Activated T-cell treated with anti-CD3 and anti-CD28 coated beads for 1 hour (primary cell): Measurements from ENCODE around the gene IL1RAPL1.

ENCODE experiments used
- DNase-seq: peaks from one replicate; pipeline ENCODE4 v3.0.0-alpha.2; 2020; ENCODE audit warnings: low read depth

Gene IL1RAPL1

DNA sequence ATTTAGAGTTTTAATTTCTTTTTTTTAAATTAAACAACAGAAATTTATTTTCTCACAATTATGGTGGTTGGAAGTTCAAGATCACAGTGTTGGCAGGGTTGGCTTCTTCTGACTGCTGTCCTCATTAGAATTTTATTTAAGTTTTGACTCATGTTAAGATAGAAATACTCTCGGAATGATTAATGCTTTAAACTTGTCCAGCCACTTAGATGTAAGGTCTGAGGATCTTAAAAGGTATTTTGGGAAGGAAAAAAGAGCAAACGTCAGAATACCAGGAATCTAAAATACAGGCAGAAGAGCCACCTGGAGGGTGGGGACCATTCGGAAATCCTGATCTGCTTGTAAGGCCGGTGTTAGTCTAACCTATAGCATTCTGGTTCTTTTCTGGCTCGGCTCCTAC lies 1205.1 kb downstream of the IL1RAPL1 start:
- no peak for DNase-seq

DNA sequence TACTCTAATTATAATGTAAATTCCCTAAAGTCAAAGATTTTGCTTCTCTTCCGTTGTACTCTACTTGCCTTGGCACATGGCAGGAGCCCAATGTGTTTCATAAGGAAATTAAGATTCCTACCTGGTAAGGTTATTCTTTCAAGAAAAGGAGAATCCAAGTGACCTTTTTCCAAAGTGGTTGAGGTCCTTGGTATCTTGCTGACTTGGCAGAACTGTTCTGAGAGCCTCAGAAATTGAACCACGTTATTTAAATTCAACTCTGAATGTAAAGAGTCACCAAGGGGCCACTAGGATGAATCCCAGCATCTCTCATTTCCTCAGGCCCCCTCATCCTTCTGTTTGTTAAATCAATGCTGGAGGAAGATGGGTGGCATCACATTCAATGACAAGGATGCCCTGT lies 1209.9 kb downstream of the IL1RAPL1 start:
- DNase-seq = no peak

DNA sequence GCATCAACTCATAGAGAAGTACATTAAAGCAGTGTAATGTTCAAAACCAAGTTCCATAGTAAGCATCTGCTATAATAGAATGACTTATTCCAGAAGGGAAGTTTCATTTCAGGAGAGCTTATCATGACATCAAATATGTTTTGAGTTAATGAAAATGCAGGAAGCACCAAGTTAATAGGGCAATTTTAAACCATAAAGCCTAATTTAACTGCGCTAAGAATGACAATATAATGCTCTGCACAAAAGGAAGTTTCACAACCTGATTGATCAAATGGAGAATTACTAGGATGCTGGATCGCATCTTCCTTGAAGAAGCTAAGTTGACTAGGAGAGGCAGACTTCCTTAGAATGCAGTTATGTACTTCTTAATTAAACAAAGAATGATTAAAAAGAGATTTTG lies 1211.2 kb downstream of the IL1RAPL1 start:
- no peak for DNase-seq

DNA sequence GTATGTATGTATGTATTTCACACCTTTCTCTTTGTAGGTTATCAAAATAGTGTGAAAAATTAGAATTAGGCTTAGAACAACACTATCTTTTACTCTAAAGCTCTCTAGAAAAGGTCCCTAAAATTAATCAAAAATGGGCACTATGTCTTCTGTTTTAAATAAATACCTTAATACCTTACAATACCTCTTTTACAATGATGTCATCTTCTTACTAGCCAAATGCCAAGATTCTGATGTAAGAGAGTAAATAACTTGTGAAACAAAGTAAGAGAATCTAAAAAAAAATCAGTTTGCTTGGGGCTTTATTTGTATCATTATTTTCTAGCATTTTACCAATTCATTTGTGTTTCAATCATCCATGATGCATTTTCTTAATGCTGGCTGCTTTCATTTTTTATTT lies 1225.9 kb downstream of the IL1RAPL1 start:
- no peak for DNase-seq

DNA sequence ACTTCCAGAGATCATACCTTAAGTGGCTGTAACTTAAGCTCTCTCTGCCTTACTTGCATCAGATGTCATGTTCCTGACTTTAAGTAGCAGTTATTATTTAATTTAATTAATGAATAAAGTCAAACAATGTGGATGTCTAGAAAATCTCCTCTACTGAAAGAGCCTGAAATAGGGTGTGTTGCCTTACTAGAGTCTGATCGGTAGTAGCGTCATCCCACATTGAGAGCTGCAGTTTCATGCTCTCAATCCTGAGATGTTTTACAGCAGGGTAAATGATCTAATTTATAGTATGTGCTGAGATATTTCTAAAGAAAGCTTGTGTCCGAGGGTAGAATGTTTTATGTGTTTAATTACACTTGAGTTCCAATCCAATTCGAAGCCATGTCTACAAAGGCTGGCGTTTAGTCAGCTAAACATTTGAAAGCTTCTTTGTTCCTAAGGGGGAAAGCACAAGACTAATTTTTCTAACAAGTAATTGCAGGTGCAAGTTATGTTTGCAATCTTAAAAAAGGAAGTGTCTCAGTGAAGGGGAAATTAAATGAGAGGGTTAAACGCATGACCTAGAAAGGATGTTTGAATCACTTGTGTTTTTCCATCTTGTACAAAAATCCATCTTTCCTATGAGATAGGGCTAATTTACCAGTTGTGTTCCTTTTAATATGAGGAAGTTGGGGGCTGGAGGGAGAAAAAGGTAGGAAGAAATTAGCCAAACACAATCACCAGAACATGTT lies 1237.1 kb downstream of the IL1RAPL1 start:
- no peak for DNase-seq

DNA sequence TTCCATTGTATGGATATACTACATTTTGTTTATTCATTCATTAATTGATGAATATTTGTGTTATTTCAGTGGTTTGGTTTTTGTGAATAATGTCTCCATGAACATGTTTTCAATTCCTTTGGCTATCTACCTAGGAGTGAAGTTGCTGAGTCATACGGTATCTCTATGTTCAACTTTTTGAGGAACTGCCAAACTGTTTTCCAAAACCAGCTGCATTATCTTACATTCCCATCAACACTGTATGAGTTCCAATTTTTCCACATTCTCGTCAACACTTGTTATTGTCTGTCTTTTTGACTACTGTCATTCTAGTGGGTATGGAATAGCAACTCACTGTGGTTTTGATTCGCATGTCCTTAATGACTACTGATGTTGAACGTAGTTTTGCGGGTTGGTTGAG lies 1239.5 kb downstream of the IL1RAPL1 start:
- no peak for DNase-seq

DNA sequence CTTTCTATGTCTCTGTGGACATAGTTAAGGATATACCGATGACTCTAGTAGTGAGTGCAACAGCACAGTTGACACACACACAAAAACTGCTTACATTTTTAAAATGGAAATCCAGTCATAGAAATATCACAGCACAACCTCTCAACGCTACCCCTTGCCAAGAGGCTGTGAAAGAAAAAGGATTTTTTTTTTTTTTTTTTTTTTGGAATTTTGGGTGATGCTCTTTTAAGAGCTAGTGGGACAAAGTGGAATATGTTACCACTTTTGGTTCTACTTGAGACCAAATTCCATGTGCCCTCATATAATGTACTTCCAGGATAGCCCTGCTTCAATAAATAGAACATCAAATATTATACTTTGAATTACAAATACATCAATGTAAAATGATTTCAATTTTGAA lies 1247.1 kb downstream of the IL1RAPL1 start:
- DNase-seq = no peak

DNA sequence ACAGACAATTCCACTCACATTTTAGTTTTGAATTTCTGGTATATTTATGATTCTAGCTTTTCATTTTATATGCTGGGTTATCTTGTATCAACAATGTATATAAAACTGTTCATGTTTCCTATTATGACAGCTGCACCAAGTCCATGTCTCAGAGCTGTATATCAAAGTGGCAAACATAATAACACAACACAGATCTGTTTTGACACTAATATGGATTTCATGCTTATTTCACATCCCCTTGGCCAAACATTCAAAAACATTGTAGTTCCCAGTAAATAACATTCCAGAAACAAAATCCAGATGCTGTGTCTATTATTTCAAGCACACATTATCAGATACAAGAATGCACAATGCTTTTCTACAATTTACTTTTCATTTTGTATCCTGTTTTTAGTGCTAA lies 1247.5 kb downstream of the IL1RAPL1 start:
- no peak for DNase-seq

DNA sequence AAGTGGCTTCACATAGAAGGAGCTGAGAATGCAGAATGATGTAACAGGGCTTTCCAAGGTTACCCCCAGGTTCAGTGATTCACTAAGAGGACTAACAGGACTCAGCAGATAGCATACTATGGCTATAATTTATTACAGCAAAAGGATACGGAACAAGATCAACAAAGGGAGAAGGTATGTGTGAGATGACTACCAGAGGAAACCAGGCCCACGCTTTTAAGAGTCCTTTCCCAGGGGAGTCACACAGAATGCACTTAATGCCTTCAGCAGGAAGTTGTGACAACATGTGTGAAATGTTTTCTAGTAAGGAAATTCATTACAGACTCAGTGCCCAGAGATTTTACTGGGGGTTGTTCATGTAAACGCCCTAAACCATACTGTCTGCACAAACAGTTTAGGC lies 1254.5 kb downstream of the IL1RAPL1 start:
- no peak for DNase-seq

DNA sequence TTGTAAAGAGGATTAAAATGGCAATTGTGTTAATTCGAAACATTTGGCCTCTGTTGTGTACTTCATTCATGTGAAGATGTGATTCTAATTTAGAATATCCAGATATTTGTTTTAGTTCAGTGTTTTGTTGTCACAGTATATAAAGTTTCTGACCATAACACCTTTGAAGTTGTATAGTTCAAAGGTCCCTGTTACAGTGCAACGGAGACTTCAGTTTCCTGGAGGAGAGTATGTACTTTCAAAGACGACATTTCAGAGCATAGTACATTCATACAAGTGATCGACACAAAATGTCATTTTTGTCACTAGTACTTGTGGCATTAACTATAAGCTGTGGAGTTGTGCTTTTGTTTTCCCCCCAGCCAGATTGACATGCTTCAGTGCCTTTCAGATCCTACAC lies 1255.3 kb downstream of the IL1RAPL1 start:
- no peak for DNase-seq

DNA sequence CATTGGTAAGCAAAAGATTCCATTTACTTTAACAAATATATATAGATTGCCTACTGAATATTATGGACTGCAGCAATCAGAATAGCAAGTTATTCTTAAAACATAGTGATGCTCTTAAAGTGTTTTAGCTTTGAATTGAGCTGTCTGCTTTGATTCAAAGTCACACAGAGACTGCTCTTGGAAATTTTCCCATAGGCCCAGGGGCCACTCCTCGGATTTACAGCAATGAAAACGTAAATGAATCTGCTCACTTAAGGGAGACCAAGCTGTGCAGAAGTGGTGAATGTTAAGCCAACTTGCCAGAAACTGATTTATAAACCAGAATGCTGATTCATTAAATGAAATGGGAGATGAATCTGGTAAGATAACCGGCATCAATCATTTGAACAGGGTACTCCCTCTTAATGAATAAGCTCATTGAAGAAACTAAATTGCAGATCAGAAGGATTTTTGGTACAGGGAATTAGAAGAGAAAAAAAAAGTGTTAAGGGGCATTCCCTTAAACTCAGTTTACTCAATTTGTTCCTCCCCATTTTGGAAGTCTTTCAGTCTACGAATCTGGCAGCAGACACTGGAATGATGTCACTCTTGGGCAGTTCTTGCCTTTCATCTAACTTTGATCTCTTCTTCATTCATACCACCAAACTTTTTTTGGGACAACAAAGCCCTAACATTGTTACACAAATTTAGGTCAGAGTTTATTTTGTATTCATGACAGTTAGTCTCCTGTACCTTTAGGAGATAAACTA lies 1264.8 kb downstream of the IL1RAPL1 start:
- DNase-seq = no peak

DNA sequence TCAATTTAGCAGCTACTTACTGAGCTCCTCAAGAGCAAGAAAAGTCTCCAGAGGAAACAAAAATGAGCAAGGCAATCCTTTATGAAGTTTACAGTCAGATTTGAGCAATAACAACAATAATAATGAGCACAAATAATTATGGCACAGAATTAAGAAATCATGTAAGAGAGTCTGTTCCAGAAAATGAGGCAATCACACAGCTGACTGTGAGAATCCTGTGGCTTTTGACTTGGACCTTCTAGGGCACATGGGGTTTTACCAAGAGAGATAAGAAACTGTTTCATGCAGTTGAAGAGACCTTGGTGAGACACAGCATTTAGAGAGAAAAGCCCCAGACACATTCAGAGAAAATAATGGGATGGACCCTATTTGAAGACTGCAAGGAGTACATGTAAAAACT lies 1265.5 kb downstream of the IL1RAPL1 start:
- no peak for DNase-seq

DNA sequence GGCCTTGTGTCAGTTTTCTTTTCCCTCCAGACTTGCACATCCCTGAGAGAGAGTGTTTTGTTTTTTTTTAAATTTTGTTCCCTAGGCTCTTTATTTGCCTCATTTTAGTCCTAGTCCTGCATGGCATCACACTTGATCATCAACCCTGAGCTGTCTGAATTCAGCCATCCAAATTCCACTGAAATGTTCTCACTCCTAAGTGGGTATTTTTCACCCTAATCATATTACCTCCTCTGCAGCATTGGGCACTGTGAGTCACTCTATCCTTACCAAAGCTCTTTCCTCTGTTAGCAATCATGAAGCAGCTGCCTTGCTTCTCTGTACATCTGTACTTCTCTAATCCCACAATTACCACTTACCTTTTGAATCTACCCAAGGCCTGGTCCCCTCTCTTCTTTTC lies 1271.5 kb downstream of the IL1RAPL1 start:
- no peak for DNase-seq

DNA sequence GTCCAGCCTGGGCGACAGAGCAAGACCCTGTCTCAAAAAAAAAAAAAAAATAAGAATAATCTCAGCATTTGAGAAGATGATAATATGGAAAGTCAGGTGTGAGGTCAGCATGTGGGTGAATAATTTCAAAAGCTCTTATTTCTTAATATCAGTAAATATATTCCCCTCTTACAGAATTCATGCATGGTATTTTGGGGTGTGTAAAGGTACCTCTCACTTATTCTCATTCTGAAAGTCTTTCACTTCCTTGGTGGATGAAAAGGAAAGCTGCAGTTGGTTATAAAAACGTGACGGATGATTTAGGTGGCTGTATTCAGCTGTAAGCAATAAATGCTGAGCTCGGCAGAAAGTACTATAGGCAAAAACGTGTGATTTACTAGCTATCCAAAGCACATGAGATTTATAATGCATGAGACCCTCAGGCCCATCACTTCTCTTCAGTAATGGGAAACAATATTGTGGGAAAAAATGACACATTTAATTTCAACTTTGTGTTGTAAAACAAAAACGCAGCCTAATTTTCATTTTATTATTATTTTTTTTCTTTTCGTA lies 1275.0 kb downstream of the IL1RAPL1 start:
- DNase-seq = no peak

DNA sequence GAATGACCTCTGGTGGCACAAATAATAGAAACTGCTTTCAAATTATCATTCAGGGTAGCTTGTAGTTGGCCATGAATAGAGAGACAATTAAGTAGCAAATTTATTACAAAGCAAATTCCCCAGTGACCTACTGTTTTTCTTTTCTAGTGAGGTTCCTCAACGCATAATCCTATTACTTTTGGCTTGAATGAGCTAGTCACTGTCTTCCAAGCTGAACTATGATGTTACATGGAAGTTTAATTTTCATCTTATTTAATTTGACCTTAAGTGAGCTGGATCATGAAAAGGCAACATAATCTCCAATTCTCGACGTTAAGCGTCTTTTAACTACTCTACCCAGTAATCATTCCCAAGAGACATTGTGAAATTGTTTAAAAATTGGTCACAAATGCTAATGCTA lies 1280.7 kb downstream of the IL1RAPL1 start:
- no peak for DNase-seq

DNA sequence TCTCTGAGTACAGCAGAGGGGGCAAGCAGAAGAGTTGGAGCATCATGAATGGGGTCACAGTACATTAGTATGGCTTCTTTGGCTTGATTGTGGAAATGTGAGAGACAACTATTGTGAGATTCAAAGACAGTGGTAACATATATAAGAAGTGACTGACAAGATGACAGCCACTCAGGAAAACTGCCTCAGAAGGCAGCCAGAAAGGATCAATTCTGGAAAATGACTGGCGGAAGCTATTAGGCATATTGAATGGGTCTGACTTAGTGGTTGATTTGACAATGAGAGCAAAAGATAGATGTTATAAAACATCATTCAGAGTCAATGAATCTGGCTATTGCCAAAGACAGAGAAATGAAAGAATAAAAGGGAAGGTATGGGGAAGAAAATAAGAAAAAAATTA lies 1282.6 kb downstream of the IL1RAPL1 start:
- no peak for DNase-seq

DNA sequence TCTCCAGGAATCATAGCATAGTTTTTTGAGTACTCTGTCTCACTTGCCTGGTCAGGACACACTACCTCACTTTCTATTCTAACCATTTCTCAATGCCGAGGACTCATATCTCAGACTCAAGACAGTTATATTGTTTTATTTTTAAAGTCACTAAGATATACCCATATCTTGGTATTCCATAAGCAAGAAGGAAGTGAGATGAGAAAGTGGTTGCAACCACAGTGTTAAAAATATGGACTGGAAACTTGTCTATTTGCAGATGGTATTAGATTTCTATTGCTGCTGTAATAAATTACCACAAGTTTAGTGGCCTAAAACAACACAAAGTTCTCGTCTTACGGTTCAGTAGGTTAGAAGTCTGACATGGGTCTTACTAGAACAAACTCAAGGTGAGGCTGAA lies 1283.4 kb downstream of the IL1RAPL1 start:
- no peak for DNase-seq

DNA sequence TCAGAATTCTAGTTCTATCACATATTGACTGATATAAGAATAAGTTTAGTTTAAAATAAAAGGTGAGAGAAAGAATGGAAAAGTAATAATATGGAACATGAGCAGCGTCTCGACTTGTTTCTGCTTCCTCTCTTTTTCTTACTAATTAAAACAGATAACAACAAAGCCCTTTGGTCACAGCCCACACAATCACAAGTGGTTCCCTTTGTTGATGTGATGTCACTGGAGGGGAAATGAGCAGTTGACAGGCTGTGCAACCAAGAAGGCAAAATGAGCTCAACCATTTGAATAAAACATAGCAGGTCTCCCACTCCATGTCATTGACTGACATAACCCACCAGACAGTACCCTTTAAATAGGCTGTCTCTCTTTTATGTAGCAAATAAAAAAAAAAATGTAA lies 1285.6 kb downstream of the IL1RAPL1 start:
- no peak for DNase-seq

DNA sequence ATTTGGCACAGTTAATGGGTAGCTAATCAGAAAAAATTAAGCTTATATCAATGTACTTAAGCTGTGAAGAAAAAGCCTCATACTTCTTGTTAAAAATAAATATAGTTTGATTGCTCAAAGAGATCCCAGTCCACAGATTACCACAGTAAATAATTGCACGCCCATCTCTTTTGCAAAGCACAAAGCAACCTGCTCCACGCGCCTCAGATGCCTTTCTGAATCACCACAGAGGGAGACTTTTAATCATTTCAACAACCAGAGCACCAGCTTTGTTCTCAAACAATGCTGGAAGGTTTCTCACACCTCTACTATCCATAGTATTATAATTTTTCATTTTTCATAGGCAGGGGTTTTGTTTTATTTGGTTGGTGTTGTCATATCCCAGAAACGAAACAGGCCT lies 1289.5 kb downstream of the IL1RAPL1 start:
- DNase-seq = no peak

DNA sequence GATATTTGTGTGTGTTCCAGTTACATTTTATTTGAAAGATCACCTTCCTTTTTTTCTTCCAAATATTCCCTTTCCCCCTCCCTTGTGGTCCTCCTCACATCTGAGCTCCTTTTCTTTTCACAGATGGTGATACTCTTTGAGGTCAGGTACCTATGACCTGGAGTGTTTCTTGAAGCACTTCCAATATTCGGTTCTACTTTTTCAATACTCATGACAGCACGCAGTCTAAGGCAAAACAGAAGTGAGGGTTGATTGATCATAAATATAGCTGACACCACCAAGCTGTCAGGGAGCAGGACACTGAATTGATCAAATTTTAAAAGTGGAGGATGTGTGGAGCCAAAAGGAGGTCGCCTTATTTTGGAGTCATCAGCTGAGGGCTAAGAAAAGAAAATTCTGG lies 1293.7 kb downstream of the IL1RAPL1 start:
- no peak for DNase-seq

DNA sequence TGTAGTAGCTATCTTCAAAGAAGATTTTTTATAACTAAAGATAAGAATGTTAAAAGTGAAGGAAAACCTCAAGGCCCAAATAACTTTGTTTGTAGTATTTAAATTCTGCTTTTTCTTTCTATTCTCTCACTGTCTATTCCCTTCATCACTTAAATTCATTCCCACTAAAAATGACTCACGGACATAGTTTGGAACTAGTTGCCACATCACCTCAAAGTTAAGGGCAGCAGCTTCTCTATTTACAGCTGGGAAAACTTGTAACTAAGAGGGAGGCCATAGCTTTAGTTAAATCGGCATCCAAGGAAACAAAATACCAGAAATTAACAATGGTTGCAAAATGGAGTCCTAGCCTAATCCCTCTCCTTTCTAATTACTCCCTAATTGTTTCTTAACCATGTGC lies 1302.8 kb downstream of the IL1RAPL1 start:
- no peak for DNase-seq

DNA sequence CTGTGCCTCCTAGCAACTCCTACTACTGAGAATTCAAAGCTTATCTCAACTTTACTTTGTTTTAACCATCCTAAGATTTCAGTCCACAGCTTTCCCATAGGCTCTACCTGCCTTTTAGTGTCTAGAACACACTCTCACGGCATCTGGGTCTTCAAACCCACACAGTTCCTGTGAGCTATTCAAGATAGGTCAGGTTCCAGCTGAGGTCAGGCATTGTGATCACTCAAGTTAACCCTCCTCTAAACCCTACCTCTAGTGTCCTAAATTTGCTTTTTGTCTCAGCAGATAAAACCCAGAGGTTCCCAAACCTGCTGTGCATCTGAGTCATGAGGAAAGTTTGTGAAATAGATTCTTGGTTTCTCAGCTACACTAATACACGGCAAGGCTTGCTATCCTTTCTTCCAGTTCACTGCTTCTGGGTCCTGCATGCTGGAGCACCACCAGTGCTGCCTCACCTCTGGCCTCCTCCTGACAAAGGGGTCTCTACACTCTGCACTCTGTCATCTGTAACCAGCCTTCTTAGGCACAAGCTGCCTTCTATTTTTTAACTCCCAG lies 1303.5 kb downstream of the IL1RAPL1 start:
- DNase-seq = no peak

DNA sequence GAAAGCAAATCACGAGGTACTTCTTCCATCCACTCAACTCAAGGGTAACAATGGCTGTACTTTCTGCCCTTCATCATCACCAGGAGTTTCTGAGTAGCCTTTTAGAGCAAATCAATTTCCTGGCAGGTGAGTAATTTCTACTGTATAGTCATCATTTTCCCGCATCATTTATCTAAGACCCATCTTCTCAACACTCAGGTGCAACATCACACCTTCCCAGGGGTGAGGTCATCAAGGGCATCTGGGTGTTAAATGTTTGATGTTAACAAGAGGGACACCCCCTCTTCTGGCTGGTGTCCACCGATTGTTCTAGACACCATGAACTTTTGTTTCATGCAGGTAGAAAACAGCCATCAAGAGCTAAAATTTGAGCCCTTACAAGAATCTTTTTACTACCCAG lies 1314.8 kb downstream of the IL1RAPL1 start:
- no peak for DNase-seq
